NCI-H187 (cell line): ENCODE data around the gene ANAPC5.
A peak's percentile ranks its signal among the peaks of the same experiment; 100 is the strongest.
"Not testable (repeated sequence)": the region's sequence is repeated elsewhere in the genome, so short reads cannot be mapped to it uniquely, and the experiment has no call there.

Source experiments
- DNase-seq, 2 experiments: peaks; one replicate each; lab custom pipeline; 2025; lab: John Stamatoyannopoulos, UW

The ANAPC5 gene, protein sequence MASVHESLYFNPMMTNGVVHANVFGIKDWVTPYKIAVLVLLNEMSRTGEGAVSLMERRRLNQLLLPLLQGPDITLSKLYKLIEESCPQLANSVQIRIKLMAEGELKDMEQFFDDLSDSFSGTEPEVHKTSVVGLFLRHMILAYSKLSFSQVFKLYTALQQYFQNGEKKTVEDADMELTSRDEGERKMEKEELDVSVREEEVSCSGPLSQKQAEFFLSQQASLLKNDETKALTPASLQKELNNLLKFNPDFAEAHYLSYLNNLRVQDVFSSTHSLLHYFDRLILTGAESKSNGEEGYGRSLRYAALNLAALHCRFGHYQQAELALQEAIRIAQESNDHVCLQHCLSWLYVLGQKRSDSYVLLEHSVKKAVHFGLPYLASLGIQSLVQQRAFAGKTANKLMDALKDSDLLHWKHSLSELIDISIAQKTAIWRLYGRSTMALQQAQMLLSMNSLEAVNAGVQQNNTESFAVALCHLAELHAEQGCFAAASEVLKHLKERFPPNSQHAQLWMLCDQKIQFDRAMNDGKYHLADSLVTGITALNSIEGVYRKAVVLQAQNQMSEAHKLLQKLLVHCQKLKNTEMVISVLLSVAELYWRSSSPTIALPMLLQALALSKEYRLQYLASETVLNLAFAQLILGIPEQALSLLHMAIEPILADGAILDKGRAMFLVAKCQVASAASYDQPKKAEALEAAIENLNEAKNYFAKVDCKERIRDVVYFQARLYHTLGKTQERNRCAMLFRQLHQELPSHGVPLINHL

DNA sequence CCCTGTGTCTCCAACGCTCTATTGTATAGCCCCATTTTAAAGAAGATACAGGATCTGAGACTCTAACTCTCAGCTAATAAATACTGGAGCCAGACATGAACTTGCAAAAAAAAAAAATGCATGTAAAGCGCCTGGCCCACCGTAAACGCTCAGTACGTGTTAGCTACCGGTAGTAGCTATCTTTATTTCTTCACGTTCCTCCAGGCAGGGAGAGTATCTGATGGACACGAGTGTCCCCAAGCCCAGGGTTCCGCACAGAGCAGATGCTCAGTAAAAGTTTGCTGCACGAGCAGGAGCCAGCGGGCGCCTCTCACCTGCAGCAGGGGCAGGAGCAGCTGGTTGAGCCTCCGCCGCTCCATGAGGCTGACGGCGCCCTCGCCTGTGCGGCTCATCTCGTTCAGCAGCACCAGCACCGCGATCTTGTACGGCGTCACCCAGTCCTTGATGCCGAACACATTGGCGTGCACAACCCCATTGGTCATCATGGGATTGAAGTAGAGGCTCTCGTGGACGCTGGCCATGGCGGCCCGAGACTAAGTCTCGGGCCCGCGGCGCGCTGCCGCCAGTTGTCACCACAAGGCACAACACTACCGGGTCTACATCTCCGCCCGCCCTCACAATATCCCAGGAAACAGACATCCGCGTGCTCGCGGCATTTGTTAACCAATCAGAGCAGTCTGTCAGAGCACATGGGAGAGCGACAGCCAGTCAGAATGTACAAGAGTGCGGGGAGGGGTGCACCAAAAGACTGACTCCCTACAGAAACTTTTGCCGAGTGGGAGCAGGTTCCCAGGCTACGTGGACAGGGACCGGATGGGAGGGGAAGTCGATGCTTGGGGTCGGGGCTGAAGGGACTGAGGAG, at the start of gene ANAPC5:
ANAPC5 (minus strand) TSS at position 592 of the 862 bp plus-strand sequence; CDS start at position 521, 71 bp downstream.
- peak; percentile 98 for DNase-seq

DNA sequence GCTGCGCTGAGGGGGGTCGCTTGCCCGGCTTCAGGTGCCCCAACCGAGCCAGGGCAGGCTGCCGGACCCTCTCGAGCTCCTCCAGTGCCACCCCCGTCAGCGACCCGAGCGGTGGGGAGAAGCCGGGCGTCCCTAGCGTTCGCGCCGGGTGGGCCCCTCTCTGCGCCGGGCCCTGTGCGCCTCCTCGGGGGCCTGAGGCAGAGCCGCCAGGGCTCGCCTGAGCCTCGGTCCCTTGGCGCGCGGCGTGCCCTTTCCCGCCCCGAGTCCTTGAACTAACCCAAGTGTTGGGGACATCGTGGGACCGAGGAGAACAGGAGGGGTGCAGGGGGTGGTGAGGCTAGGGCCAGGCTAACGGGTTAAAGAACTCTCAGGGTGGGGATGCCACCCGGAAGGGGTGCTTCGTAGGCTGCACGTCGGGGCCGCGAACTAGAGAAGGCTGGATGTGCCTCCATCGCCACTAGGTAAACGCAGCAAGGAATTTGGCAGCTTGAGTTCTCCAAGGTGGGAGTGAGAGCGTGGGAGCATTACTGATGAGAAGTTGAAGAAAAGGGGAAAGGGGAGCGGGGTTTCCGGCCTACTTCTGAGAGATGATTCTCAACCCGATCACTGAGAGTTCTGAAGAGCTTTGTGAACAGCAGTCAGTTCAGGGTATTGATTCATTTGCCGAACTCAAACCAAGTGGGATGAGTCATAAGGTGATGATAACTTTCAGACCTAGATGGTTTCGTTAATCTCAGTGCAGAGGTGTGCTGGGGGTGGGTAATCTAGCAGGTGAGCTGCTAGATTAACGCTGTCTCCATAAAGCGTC, 48.3 kb upstream of the ANAPC5 start:
- no peak for DNase-seq

DNA sequence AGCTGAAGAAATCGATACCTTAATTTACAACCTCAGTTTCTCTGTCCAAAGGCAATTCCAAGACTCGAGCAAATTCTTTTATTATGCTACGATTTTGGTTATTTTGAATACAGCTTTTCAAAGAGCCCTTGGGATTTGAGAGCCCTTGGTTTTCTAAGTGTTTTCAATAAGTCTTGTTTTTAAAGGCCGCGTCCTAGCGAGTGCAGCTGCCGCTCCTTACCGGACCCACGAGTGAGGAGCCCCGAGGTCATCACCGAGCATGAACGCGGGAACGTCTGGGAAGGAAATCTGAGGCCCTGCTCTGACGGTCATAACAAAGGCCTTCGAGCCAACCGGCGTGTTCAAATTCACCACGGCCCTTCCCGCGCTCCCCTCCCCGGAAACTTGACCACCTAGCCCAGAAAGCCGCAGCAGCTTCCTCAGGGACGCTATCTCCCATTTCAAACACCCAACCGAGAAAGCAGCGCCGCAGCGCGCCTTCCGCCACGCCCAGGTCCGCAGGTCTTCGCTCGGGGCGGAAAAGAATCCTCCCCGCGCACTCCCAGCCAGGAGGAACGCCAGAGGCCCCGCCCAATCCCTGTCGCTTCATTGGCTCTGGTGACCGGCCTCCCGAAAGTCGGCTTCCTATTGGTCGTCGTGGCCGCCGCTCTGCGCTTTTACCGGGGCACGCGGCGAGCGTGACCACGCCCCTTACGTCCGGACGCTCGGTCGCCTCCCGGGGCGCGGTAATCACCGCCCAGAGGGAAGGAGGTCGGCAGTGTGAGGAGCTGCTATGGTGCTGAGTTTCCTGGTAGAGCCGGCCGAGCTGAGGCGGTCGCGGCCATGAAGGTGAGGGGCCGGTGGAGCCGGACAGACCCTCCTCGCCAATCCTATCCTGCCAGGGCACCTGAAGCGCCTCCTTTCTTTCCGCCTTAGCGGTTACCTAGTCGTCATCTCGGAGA, 47.5 kb upstream of the ANAPC5 start, which contains the start of gene RNF34:
RNF34 (plus strand) TSS at position 728 of the 941 bp plus-strand sequence; CDS start at position 823, 95 bp downstream.
- DNase-seq: peak; percentile 97 to 99

DNA sequence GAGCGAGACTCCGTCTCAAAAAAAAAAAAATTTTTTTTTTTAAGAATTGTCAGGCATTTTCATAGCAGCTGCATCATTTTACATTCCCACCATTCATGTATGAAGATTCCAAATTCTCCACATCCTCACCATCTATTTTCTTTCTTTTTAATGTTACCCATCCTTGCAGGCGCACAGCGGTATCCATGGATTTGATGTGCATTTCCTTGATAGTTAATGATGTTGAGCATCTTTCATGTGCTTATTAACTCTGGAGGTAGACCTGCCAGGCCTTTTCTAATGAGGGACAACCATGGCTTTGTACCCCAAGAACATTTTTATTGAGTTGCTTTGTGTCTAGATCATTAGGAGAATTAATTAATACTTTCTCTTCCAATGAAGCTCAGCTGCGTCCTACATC, 46.1 kb upstream of the ANAPC5 start:
- DNase-seq: no peak

DNA sequence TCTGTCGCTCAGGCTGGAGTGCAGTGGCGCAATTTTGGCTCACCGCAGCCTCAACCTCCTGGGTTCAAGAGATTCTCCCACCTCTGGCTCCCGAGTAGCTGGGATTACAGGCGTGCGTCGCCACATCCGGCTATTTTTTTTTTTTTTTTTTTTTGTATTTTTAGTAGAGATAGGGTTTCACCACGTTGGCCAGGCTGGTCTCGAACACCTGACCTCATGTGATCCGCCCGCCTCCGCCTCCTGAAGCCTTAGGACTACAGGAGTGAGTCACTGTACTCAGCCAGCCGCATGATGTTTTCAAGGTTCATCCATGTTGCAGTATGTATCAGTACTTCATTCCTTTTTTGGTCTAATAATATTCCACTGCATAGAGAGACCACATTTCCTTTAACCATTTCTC, 45.3 kb upstream of the ANAPC5 start:
- no peak for DNase-seq

DNA sequence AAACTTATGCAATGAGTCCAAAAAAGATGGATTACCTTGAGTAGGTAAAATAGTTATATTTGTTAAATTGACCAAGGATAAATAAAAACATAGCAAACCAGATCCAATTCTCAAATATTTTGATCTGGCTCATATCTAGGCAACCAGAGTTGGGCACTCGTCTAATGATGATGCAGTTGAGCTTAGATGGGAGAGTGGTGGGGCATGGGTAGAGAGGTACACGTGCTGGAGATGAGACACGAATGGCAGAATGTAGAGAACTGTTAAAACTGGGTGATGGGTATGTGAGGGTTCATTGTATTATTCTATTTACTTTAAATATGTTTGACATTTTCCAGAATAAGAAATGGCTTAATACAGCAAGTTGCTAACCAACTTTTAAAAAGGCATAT, 40.1 kb upstream of the ANAPC5 start:
- no peak for DNase-seq

DNA sequence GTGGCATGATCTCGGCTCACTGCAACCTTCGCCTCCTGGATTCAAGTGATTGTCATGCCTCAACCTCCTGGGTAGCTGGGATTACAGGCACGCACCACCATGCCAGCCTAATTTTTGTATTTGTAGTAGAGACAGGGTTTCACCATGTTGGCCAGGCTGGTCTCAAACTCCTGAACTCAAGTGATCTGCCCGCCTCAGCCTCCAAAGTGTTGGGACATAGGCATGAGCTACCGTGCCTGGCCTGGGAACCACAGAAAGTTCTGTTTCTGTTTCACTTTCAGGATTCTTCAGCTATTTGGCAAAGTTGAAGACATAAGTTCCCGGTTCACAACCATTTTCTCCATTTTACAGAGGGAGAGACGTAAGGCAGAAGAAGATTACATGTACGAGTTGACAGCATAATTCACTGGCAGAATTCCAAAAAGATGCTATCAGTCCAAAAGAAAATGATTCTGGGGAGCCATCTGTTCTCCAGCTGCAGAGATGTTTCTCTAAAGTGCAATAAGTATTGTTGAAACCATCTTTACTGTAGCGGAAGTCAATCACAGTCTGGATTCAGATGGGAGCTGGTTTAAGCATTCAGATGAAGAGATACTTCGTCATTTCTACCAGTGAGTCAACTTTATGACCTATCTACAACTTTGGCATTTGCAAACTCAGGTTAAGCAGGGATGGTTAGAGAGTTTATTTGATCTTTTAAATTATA, 39.6 kb upstream of the ANAPC5 start:
- DNase-seq: no peak

DNA sequence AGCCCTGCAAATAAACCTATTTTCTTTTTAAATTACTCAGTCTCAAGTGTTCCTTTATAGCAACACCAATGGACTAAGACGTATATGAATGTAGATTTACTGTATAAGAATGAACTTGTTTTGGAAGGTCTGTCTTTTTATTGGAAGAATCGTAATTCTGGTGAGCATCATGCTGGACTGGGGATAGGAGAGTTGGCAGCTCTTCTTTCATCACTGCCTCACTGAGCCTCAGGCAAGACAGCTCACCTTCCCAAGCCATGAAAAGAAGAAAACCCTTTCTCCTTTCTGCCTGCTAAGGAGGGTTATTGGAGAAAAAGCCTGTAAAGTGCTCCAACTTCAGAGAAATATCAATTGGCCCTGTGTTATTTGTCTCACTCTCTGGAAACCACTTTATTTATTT, 38.6 kb upstream of the ANAPC5 start:
- DNase-seq: no peak

DNA sequence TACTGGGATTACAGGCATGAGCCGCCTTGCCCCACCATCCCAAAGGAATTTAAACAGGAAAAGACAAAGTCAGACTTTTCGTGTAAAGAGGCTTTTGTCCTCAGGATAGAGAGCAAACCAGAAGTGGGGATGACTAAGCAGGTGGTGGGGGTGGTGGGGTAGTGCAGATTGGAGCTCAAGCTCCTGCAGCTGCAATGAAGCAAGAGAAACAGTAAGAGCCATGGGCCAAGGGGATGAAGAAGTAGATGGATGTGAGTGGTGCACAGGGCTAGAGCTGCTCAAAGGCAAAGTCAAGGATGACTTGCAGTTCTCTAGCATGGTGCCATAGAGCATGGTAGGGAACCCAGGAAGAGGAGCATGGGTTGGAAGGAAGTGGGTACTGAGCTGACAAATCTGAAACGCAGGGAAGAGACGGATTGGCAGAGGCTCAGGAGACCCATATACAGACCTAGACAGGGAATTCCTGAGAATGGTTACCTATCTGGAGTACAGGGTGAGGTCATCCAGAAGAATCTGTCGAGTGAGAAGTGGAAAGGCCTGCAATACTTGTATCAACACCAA, 36.3 kb upstream of the ANAPC5 start:
- no peak for DNase-seq

DNA sequence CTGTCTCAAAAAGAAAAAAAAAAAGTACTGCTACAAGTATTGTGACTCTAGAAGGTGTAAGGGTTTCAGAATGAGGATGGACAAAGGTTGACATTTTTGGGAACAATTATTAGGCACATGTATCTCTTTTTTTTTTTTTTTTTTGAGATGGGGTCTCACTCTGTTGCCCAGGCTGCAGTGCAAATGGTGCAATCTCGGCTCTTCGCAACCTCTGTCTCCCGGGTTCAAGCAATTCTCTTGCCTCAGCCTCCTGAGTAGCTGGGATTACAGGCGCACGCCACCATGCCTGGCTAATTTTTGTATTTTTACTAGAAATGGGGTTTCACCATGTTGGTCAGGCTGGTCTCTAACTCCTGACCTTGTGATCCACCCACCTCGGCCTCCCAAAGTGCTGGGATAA, 32.7 kb upstream of the ANAPC5 start:
- DNase-seq: not testable (repeated sequence)

DNA sequence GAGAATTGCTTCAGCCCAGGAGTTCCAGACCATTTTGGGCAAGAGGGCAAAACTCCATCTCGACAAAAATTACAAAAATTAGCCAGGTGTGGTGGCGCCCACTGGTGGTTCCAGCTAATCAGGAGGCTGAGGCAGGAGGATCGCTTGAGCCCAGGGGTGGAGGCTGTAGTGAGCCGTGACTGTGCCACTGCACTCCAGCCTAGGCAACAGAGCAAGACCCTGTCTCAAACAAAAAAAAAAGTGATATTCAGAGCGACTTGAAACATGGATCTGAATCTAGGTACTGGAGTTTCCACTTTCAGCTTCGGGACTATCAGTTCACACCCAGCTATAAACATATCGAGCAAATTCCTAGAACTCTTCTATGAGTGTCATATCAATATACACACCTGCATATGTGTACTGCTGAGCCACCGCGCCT, 31.4 kb upstream of the ANAPC5 start:
- no peak for DNase-seq

DNA sequence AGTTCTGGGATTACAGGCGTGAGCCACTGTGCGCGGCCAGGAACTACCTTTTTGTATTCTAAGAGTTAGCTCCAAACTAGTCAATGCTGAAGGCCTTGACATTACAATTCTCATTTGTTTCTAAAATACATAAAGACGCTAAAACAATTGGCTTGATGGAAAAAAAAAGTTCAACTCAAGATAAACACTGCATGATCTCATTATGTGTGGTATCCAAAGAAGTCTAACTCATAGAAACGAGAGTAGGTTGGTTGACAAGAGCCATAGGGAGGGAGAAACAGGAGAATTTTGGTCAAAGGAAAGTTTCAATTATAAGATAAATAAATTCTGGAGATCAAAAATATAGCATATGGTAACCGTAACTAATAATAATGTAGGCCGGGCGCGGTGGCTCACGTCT, 27.7 kb upstream of the ANAPC5 start:
- DNase-seq: no peak

DNA sequence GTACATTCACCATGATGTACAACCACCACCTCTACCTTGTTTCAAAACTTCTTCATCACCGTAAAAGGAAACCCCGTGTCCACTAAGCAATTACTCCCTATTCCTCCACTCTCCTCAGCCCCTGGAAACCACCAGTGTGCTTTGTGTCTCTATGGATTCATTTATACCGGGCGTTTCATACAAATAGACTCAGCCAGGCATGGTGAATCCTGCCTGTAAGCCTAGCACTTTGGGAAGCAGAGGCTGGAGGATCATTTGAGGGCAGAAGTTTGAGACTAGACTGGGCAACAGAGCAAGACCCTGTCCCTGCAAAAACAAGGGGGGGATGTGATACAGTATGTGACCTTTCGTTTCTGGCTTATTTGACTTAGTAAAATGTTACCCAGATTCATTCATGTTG, 26.5 kb upstream of the ANAPC5 start:
- no peak for DNase-seq

DNA sequence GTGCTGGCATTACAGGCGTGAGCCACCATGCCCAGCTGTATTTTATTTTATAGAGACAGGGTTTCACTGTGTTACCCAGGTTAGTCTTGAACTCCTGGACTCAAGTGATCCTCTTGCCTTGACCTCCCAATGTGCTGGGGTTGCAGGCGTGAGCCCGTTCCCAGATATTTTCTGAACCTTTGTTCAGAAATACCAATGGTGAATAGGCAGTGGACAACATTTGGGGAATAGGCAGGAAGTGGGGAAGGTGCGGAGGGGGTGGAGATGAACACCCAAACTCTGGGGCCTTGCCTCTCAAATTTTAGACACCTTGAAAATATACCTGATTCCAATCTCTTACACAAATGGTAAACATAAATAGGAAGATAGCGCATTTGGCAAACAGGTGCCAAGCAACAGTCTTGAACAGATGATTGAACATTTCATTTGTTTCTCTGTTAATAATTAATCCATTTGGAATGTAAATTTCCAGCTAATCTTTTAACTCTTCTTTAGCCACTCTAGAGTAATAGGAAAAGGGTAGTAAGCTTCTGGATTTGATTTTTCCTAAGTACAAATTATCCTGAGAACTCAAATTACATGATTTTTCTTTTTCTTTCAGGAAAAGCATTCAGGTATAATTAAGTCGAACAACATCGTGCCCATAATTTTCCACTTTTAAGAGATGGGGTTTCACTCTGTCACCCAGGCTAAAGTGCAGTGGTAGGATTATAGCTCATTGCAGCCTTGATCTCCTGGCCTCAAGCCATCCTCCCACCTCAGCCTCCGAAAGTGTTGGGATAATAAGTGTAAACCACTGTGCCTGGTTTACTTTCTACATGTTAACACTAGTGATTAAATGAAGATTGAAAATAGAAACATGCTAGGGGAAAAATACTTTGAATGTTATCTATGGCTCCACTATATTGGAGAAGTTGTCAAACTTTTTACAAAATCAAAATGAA, 24.8 kb upstream of the ANAPC5 start:
- DNase-seq: no peak

DNA sequence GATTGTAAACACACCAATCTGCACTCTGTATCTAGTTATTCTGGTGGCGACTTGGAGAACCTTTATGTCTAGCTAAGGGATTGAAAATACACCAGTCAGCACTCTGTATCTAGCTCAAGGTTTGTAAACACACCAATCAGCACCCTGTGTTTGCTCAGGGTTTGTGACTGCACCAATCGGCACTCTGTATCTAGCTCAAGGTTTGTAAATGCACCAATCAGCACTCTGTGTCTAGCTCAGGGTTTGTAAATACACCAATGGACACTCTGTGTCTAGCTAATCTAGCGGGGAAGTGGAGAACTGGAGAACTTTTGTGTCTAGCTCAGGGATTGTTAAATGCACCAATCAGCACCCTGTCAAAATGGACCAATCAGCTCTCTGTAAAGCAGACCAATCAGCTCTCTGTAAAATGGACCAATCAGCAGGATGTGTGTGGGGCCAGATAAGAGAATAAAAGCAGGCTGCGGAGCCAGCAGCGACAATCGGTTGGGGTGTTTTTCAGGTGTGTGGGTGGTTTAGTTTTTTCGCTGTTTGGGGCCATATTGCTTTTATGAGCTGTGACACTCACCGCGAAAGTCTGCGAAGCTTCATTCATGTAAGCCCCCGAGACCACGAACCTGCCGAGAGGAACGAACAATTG, 22.9 kb upstream of the ANAPC5 start:
- not testable (repeated sequence) for DNase-seq

DNA sequence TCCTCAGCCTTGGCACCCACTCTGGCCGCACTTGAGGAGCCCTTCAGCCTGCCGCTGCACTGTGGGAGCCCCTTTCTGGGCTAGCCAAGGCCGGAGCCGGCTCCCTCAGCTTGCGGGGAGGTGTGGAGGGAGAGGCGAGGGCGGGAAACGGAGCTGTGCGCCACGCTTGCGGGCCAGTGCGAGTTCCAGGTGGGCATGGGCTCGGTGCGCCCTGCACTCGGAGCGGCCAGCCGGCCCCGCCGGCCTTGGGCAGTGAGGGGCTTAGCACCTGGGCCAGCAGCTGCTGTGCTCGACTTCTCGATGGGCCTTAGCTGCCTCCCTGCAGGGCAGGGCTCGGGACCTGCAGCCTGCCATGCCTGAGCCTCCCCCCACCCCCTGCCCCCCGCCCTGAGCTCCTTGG, 22.1 kb upstream of the ANAPC5 start:
- not testable (repeated sequence) for DNase-seq

DNA sequence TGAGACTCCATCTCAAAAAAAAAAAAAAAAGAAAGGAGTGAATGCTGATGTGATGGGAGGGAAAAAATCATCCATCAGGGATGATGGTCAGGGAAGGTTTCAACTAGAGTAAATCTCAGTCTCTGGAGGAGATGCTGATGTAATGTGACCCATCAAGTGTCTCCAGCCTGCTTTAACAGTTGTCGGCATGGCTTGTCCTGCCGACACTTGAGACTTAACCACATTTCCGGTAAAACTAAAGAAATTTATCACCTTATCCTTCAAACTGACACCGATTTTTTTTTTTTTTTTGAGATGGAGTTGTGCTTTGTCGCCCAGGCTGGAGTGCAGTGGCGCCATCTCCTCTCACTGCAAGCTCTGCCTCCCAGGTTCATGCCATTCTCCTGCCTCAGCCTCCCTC, 21.5 kb upstream of the ANAPC5 start:
- DNase-seq: no peak

DNA sequence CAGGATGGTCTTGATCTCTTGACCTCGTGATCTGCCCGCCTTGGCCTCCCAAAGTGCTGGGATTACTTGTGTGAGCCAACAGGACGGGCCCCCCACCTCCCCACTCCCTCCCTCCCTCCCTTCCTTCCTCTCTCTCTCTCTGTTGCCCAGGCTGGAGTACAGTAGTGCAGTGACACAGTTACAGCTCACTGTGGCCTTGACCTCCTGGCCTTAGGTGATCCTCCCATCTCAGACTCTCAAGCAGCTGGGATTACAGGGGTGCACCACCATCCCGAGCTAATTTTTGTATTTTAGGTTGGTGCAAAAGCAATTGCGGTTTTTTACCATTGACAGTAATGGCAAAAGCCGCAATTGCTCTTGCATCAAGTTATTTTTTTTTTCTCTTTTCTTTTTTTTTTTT, 19.2 kb upstream of the ANAPC5 start:
- no peak for DNase-seq
